ENCODE data around the gene PSG7. TPM values are rescaled to one million over a fixed set of nuclear protein-coding genes. Genes with fewer than 3 reads are reported as not detected.
"Not testable (repeated sequence)": the region's sequence is repeated elsewhere in the genome, so short reads cannot be mapped to it uniquely, and the experiment has no call there.

PSG7 gene
- total RNA-seq, 4 donors from 2014 or later: 0.45 to 0.59 (median 0.52) TPM; not detected in 1

- TF ChIP-seq CTCF (IDR thresholded peaks at IDR 0.05) (no peak), POLR2AphosphoS5 (IDR thresholded peaks at IDR 0.05) (no peak), POLR2A (IDR thresholded peaks at IDR 0.05) (no peak), EP300 (IDR thresholded peaks at IDR 0.05) (no peak)
- no peak within 1 kb of the TSS for H3K4me3 ChIP-seq
- H3K36me3 ChIP-seq: no peaks in the 10 kb centered on the region
- H3K4me1 ChIP-seq: peaks cover 6% of the 10 kb centered on the region
- H3K27ac ChIP-seq: no peak within 1 kb of the TSS
- H3K27me3 ChIP-seq: no peaks in the 10 kb centered on the region
- WGBS: 77% methylated on average over 2 of the region's 2 CpGs
- no peak for DNase-seq (ENCODE audit: low spot score in 2 of 2)
- no peaks in the 10 kb centered on the region for H3K9me3 ChIP-seq
Observed at GRCh38 chr19:42879613-42880012, 57.4 kb downstream of the PSG7 start, which contains the start of gene PSG1. Gene PSG1, minus strand, starts transcription at chr19:42879713. Its CDS starts 132 bp downstream, at chr19:42879581.

- H3K4me1 ChIP-seq; H3K27ac ChIP-seq; H3K36me3 ChIP-seq; H3K4me3 ChIP-seq; H3K9me3 ChIP-seq; DNase-seq (ENCODE audit: low spot score in 2 of 2); H3K27me3 ChIP-seq: not testable (repeated sequence)
Observed at GRCh38 chr19:42876596-42876995, 60.4 kb downstream of the PSG7 start.

GRCh38 chr19:42875881-42876280 is 61.1 kb downstream of the PSG7 start:
- WGBS: 36% methylated on average over 1 of the region's 1 CpG
- DNase-seq (ENCODE audit: low spot score in 2 of 2); H3K36me3 ChIP-seq; H3K27ac ChIP-seq; H3K27me3 ChIP-seq; H3K9me3 ChIP-seq; H3K4me3 ChIP-seq; H3K4me1 ChIP-seq: not testable (repeated sequence)

- not testable (repeated sequence) for H3K27me3 ChIP-seq; H3K27ac ChIP-seq; H3K4me3 ChIP-seq; H3K36me3 ChIP-seq; H3K4me1 ChIP-seq; H3K9me3 ChIP-seq; DNase-seq (ENCODE audit: low spot score in 2 of 2)
- WGBS: 65% methylated on average over 4 of the region's 4 CpGs
Observed at GRCh38 chr19:42874901-42875813, 61.9 kb downstream of the PSG7 start.

- WGBS: 69% methylated on average over 3 of the region's 3 CpGs
- H3K36me3 ChIP-seq, H3K4me3 ChIP-seq: not testable (repeated sequence)
Observed at GRCh38 chr19:42874136-42874535, 62.9 kb downstream of the PSG7 start.

More at GRCh38 chr19:42874136-42874535, 62.9 kb downstream of the PSG7 start:
- H3K4me1 ChIP-seq; DNase-seq (ENCODE audit: low spot score in 2 of 2); H3K9me3 ChIP-seq; H3K27ac ChIP-seq; H3K27me3 ChIP-seq: not testable (repeated sequence)

Other genes starting within 250 kb of the PSG7 start
- gene PSG3, start 196.7 kb downstream of the PSG7 start, total RNA-seq: not detected
- gene PSG8, start 171.5 kb downstream of the PSG7 start, total RNA-seq: not detected
- not detected for gene PSG1, start 57.5 kb downstream of the PSG7 start, total RNA-seq
- not detected for gene PSG6, start 19.3 kb downstream of the PSG7 start, total RNA-seq
- not detected for gene PSG11, start 89.3 kb upstream of the PSG7 start, total RNA-seq
- under 1 TPM in 1 of 4 donors, not detected in 3; 0.51 TPM for gene PSG2, start 145.5 kb upstream of the PSG7 start, total RNA-seq
- gene PSG5, start 249.3 kb upstream of the PSG7 start, total RNA-seq: under 1 TPM in 2 of 4 donors, not detected in 2; 0.47 to 0.51 TPM

Data from suprapubic skin (tissue), 4 donors.